Measurements from ENCODE around the gene MSGN1. TPM values are rescaled to one million over a fixed set of nuclear protein-coding genes. Genes with fewer than 3 reads are reported as not detected.

Gene MSGN1
- total RNA-seq, 1 donor from 2014 or later, result not detected

GRCh38 chr2:17781482-17781881 lies 34.8 kb upstream of the MSGN1 start:
- TF ChIP-seq, protein P1, sequence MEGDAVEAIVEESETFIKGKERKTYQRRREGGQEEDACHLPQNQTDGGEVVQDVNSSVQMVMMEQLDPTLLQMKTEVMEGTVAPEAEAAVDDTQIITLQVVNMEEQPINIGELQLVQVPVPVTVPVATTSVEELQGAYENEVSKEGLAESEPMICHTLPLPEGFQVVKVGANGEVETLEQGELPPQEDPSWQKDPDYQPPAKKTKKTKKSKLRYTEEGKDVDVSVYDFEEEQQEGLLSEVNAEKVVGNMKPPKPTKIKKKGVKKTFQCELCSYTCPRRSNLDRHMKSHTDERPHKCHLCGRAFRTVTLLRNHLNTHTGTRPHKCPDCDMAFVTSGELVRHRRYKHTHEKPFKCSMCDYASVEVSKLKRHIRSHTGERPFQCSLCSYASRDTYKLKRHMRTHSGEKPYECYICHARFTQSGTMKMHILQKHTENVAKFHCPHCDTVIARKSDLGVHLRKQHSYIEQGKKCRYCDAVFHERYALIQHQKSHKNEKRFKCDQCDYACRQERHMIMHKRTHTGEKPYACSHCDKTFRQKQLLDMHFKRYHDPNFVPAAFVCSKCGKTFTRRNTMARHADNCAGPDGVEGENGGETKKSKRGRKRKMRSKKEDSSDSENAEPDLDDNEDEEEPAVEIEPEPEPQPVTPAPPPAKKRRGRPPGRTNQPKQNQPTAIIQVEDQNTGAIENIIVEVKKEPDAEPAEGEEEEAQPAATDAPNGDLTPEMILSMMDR (IDR thresholded peaks at IDR 0.05), result no peak
- H3K4me1 Mint-ChIP-seq (ENCODE audit: low read depth), result no peaks in the 10 kb centered on the region
- no peaks in the 10 kb centered on the region for H3K9me3 Mint-ChIP-seq (ENCODE audit: low read depth)
- no peaks in the 10 kb centered on the region for H3K27me3 Mint-ChIP-seq (ENCODE audit: low read depth)
- DNase-seq (ENCODE audit: low spot score), result no peak
- peaks cover 18% of the 10 kb centered on the region for H3K36me3 Mint-ChIP-seq (ENCODE audit: low read depth)
- no peak overlapping the region for H3K4me3 Mint-ChIP-seq (ENCODE audit: unreplicated experiment)
- H3K27ac Mint-ChIP-seq (ENCODE audit: unreplicated experiment), result no peak overlapping the region

GRCh38 chr2:17786727-17787126 lies 29.5 kb upstream of the MSGN1 start:
- TF ChIP-seq, protein P1 (IDR thresholded peaks at IDR 0.05), result no peak
- H3K27ac Mint-ChIP-seq (ENCODE audit: unreplicated experiment), result no peak overlapping the region

DNA sequence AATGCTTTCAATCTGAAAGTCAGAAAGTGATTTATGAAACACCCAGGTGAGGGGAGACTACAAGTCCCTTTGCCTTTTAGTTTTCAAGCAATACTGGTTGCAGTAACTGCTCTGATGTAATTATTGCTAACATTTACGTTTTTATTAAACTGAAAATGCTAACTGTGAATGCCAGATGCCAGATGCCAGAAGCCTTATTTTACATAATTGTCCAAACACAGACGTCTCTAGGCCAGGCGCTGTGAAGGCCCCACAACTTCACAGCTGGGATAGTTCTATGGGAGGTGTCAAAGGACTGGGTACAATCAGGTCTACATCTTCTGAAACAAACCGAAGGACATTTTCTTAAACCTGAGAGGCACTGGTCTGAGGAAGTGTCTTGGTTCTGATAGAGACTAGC lies 27.5 kb upstream of the MSGN1 start:
- Mint-ChIP-seq H3K27ac (ENCODE audit: unreplicated experiment) (no peak overlapping the region), H3K9me3 (ENCODE audit: low read depth) (peaks cover 3% of the 10 kb centered on the region), H3K4me1 (ENCODE audit: low read depth) (peaks cover 4% of the 10 kb centered on the region), H3K27me3 (ENCODE audit: low read depth) (peaks cover 9% of the 10 kb centered on the region), H3K4me3 (ENCODE audit: unreplicated experiment) (no peak overlapping the region), H3K36me3 (ENCODE audit: low read depth) (no peaks in the 10 kb centered on the region)
- TF ChIP-seq, protein P1 (IDR thresholded peaks at IDR 0.05), result no peak
- no peak for DNase-seq (ENCODE audit: low spot score)

More at GRCh38 chr2:17786727-17787126, 29.5 kb upstream of the MSGN1 start:
- peaks cover 4% of the 10 kb centered on the region for H3K4me1 Mint-ChIP-seq (ENCODE audit: low read depth)
- peaks cover 2% of the 10 kb centered on the region for H3K9me3 Mint-ChIP-seq (ENCODE audit: low read depth)
- H3K36me3 Mint-ChIP-seq (ENCODE audit: low read depth), result peaks cover 5% of the 10 kb centered on the region
- no peak overlapping the region for H3K4me3 Mint-ChIP-seq (ENCODE audit: unreplicated experiment)
- no peak for DNase-seq (ENCODE audit: low spot score)
- H3K27me3 Mint-ChIP-seq (ENCODE audit: low read depth), result peaks cover 6% of the 10 kb centered on the region

GRCh38 chr2:17790536-17790935 lies 25.7 kb upstream of the MSGN1 start:
- no peaks in the 10 kb centered on the region for H3K36me3 Mint-ChIP-seq (ENCODE audit: low read depth)
- no peak overlapping the region for H3K4me3 Mint-ChIP-seq (ENCODE audit: unreplicated experiment)
- no peak for DNase-seq (ENCODE audit: low spot score)
- no peak overlapping the region for H3K27ac Mint-ChIP-seq (ENCODE audit: unreplicated experiment)
- H3K9me3 Mint-ChIP-seq (ENCODE audit: low read depth), result peaks cover 3% of the 10 kb centered on the region
- TF ChIP-seq, protein P1 (IDR thresholded peaks at IDR 0.05), result no peak
- peaks cover 4% of the 10 kb centered on the region for H3K4me1 Mint-ChIP-seq (ENCODE audit: low read depth)
- peaks cover 15% of the 10 kb centered on the region for H3K27me3 Mint-ChIP-seq (ENCODE audit: low read depth)

GRCh38 chr2:17791121-17791816 lies 25.0 kb upstream of the MSGN1 start:
- no peaks in the 10 kb centered on the region for H3K36me3 Mint-ChIP-seq (ENCODE audit: low read depth)
- H3K9me3 Mint-ChIP-seq (ENCODE audit: low read depth), result peaks cover 3% of the 10 kb centered on the region
- H3K27me3 Mint-ChIP-seq (ENCODE audit: low read depth), result peaks cover 15% of the 10 kb centered on the region
- no peak overlapping the region for H3K4me3 Mint-ChIP-seq (ENCODE audit: unreplicated experiment)
- no peak for DNase-seq (ENCODE audit: low spot score)
- peaks cover 4% of the 10 kb centered on the region for H3K4me1 Mint-ChIP-seq (ENCODE audit: low read depth)
- TF ChIP-seq, protein P1 (IDR thresholded peaks at IDR 0.05), result no peak
- H3K27ac Mint-ChIP-seq (ENCODE audit: unreplicated experiment), result no peak overlapping the region

Data from chondrocyte (in vitro differentiated cells).